Measurements from ENCODE around the gene AKT1S1. TPM values are rescaled to one million over a fixed set of nuclear protein-coding genes. Genes with fewer than 3 reads are reported as not detected.

The AKT1S1 gene
- total and polyA plus RNA-seq, 2 of the 13 experiments (the other 11 are each of a cell fraction or from before 2014, with no cell fraction given): 13.5 to 27.8 TPM

DNA sequence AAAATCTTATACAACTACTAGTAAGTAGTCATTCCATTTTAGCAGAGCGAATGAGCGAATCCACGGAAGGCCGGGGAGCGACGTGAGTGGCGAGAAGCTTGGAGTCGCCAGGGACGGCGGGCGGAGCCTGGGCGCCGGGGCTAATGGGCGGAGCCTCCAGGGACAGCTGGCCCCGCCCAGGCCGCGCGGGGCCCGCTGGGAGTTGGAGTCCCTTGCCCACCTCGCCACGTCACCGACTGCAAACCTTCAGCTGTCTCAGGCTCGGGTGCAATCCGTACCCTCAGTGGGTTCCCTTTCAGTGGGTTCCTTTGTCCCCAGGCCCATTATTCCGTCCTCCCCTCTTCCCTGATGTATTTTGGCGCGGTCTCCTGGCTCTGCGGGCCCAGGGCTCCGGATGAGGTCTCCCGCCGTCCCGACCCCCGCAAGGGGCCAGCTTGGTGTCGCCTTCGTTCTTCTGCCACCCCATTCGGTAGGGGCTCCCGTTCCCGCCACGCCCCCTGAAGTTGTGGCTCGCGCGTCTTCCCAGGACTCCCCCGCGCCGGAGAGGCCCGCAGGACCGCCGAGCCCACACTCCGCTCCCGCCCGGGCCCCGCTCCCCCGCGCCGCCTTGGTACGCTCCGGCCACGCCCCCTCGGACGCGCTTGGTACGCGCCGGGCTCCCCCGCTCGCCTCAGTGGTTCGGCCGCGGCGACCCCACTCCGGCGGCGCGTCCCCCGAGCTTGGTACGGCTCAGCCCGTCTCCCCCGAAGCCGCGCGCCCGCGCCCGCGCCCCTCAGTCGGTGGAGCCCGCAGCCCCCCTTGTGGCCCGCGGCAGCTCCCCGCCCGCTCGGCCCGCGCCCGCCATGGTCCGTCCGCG lies 26.4 kb downstream of the AKT1S1 start, which contains the start of gene PTOV1 (continued):
- no peak for TF ChIP-seq ATM (IDR thresholded peaks at IDR 0.05; ENCODE audit: borderline replicate concordance)
- TF ChIP-seq ZNF326 (CRISPR knock-in tag; IDR thresholded peaks at IDR 0.05; ENCODE audit: borderline replicate concordance): no peak
- TF ChIP-seq U2AF1 (optimal IDR thresholded peaks at IDR 0.05; ENCODE audit: low read depth, low read length): no peak
- peak; percentile 89; the same call in 1 of the 2 replicates for TF ChIP-seq GLI4 (CRISPR knock-in tag; IDR thresholded peaks at IDR 0.05; ENCODE audit: borderline replicate concordance)
- no peak for TF ChIP-seq ZNF207 (IDR thresholded peaks at IDR 0.05; ENCODE audit: borderline replicate concordance)
- TF ChIP-seq, protein P1, sequence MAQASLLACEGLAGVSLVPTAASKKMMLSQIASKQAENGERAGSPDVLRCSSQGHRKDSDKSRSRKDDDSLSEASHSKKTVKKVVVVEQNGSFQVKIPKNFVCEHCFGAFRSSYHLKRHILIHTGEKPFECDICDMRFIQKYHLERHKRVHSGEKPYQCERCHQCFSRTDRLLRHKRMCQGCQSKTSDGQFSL (CRISPR knock-in tag; IDR thresholded peaks at IDR 0.05): no peak
- TF ChIP-seq, protein P2, sequence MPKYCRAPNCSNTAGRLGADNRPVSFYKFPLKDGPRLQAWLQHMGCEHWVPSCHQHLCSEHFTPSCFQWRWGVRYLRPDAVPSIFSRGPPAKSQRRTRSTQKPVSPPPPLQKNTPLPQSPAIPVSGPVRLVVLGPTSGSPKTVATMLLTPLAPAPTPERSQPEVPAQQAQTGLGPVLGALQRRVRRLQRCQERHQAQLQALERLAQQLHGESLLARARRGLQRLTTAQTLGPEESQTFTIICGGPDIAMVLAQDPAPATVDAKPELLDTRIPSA (CRISPR knock-in tag; IDR thresholded peaks at IDR 0.05; ENCODE audit: borderline replicate concordance): no peak
- TF ChIP-seq NFIB (CRISPR knock-in tag; IDR thresholded peaks at IDR 0.05; ENCODE audit: borderline replicate concordance): no peak
- TF ChIP-seq ZNF615 (CRISPR knock-in tag; IDR thresholded peaks at IDR 0.05; ENCODE audit: borderline replicate concordance): no peak
- no peak for TF ChIP-seq AFF4 (CRISPR knock-in tag; IDR thresholded peaks at IDR 0.05)
- TF ChIP-seq ZBTB3 (CRISPR knock-in tag; IDR thresholded peaks at IDR 0.05; ENCODE audit: borderline replicate concordance, low read depth): no peak
- TF ChIP-seq MZF1 (CRISPR knock-in tag; IDR thresholded peaks at IDR 0.05; ENCODE audit: borderline replicate concordance): no peak
- TF ChIP-seq PBX2 (CRISPR knock-in tag; IDR thresholded peaks at IDR 0.05): no peak
- no peak for TF ChIP-seq NFRKB (IDR thresholded peaks at IDR 0.05)
- TF ChIP-seq, protein P3, sequence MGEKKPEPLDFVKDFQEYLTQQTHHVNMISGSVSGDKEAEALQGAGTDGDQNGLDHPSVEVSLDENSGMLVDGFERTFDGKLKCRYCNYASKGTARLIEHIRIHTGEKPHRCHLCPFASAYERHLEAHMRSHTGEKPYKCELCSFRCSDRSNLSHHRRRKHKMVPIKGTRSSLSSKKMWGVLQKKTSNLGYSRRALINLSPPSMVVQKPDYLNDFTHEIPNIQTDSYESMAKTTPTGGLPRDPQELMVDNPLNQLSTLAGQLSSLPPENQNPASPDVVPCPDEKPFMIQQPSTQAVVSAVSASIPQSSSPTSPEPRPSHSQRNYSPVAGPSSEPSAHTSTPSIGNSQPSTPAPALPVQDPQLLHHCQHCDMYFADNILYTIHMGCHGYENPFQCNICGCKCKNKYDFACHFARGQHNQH (CRISPR knock-in tag; IDR thresholded peaks at IDR 0.05): 0 out of 2 replicates have a peak, but pooled peaks have one; percentile 16
- peak; percentile 54; the same call in 1 of the 2 replicates for TF ChIP-seq ZNF670 (CRISPR knock-in tag; IDR thresholded peaks at IDR 0.05; ENCODE audit: borderline replicate concordance)
- no peak for TF ChIP-seq HDAC6 (IDR thresholded peaks at IDR 0.05; ENCODE audit: low read depth, low read length)
- TF ChIP-seq, protein P4, sequence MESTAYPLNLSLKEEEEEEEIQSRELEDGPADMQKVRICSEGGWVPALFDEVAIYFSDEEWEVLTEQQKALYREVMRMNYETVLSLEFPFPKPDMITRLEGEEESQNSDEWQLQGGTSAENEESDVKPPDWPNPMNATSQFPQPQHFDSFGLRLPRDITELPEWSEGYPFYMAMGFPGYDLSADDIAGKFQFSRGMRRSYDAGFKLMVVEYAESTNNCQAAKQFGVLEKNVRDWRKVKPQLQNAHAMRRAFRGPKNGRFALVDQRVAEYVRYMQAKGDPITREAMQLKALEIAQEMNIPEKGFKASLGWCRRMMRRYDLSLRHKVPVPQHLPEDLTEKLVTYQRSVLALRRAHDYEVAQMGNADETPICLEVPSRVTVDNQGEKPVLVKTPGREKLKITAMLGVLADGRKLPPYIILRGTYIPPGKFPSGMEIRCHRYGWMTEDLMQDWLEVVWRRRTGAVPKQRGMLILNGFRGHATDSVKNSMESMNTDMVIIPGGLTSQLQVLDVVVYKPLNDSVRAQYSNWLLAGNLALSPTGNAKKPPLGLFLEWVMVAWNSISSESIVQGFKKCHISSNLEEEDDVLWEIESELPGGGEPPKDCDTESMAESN (CRISPR knock-in tag; conservative IDR thresholded peaks at IDR 0.05): peak; percentile 72; the same call in 1 of the 2 replicates
- no peak for TF ChIP-seq IKZF1 (IDR thresholded peaks at IDR 0.05)
- 0 out of 2 replicates have a peak, but pooled peaks have one; percentile 32 for TF ChIP-seq BCL6 (CRISPR knock-in tag; IDR thresholded peaks at IDR 0.05)
